ENCODE results near the gene LRRIQ1.
"Not testable (repeated sequence)": the region's sequence is repeated elsewhere in the genome, so short reads cannot be mapped to it uniquely, and the experiment has no call there.

Gene LRRIQ1

GRCh38 chr12:85179680-85180270, 143.6 kb downstream of the LRRIQ1 start:
- Histone ChIP-seq H3K9me3 (ENCODE audit: control insufficient read depth in 2 of 2, low read length in 2 of 2) (no peaks in the 10 kb centered on the region), H3K4me3 (ENCODE audit: low read length in 2 of 2) (no peak overlapping the region), H3K9ac (ENCODE audit: low read depth in 1 of 2, low read length in 2 of 2) (no peak overlapping the region), H3K36me3 (ENCODE audit: control insufficient read depth in 2 of 2, insufficient read depth in 2 of 2, low read length in 2 of 2) (no peaks in the 10 kb centered on the region), H3K27ac (ENCODE audit: low read depth in 2 of 2, low read length in 2 of 2) (no peak overlapping the region), H3K27me3 (ENCODE audit: control insufficient read depth in 2 of 2, insufficient read depth in 2 of 2, low read length in 2 of 2) (no peaks in the 10 kb centered on the region), H3K4me1 (ENCODE audit: control insufficient read depth in 2 of 2, insufficient read depth in 2 of 2, low read length in 2 of 2) (no peaks in the 10 kb centered on the region)

GRCh38 chr12:85182699-85183098, 146.5 kb downstream of the LRRIQ1 start:
- no peak overlapping the region for H3K27ac ChIP-seq (ENCODE audit: low read depth in 2 of 2, low read length in 2 of 2)
- H3K36me3 ChIP-seq (ENCODE audit: control insufficient read depth in 2 of 2, insufficient read depth in 2 of 2, low read length in 2 of 2) = no peaks in the 10 kb centered on the region
- no peaks in the 10 kb centered on the region for H3K27me3 ChIP-seq (ENCODE audit: control insufficient read depth in 2 of 2, insufficient read depth in 2 of 2, low read length in 2 of 2)
- H3K4me3 ChIP-seq (ENCODE audit: low read length in 2 of 2) = no peak overlapping the region
- H3K9me3 ChIP-seq (ENCODE audit: control insufficient read depth in 2 of 2, low read length in 2 of 2) = no peaks in the 10 kb centered on the region
- no peaks in the 10 kb centered on the region for H3K4me1 ChIP-seq (ENCODE audit: control insufficient read depth in 2 of 2, insufficient read depth in 2 of 2, low read length in 2 of 2)
- no peak overlapping the region for H3K9ac ChIP-seq (ENCODE audit: low read depth in 1 of 2, low read length in 2 of 2)

GRCh38 chr12:85183855-85184254, 147.7 kb downstream of the LRRIQ1 start:
- Histone ChIP-seq H3K36me3 (ENCODE audit: control insufficient read depth in 2 of 2, insufficient read depth in 2 of 2, low read length in 2 of 2) (no peaks in the 10 kb centered on the region), H3K4me3 (ENCODE audit: low read length in 2 of 2) (no peak overlapping the region)

GRCh38 chr12:85186236-85186635, 150.1 kb downstream of the LRRIQ1 start:
- Histone ChIP-seq H3K9ac (ENCODE audit: low read depth in 1 of 2, low read length in 2 of 2) (no peak overlapping the region), H3K4me3 (ENCODE audit: low read length in 2 of 2) (no peak overlapping the region), H3K27ac (ENCODE audit: low read depth in 2 of 2, low read length in 2 of 2) (no peak overlapping the region), H3K9me3 (ENCODE audit: control insufficient read depth in 2 of 2, low read length in 2 of 2) (no peaks in the 10 kb centered on the region), H3K36me3 (ENCODE audit: control insufficient read depth in 2 of 2, insufficient read depth in 2 of 2, low read length in 2 of 2) (no peaks in the 10 kb centered on the region), H3K4me1 (ENCODE audit: control insufficient read depth in 2 of 2, insufficient read depth in 2 of 2, low read length in 2 of 2) (no peaks in the 10 kb centered on the region), H3K27me3 (ENCODE audit: control insufficient read depth in 2 of 2, insufficient read depth in 2 of 2, low read length in 2 of 2) (no peaks in the 10 kb centered on the region)

More at GRCh38 chr12:85183855-85184254, 147.7 kb downstream of the LRRIQ1 start:
- Histone ChIP-seq H3K4me1 (ENCODE audit: control insufficient read depth in 2 of 2, insufficient read depth in 2 of 2, low read length in 2 of 2) (no peaks in the 10 kb centered on the region), H3K9ac (ENCODE audit: low read depth in 1 of 2, low read length in 2 of 2) (no peak overlapping the region), H3K27ac (ENCODE audit: low read depth in 2 of 2, low read length in 2 of 2) (no peak overlapping the region), H3K27me3 (ENCODE audit: control insufficient read depth in 2 of 2, insufficient read depth in 2 of 2, low read length in 2 of 2) (no peaks in the 10 kb centered on the region), H3K9me3 (ENCODE audit: control insufficient read depth in 2 of 2, low read length in 2 of 2) (no peaks in the 10 kb centered on the region)

GRCh38 chr12:85188619-85189018, 152.5 kb downstream of the LRRIQ1 start:
- no peak overlapping the region for H3K4me3 ChIP-seq (ENCODE audit: low read length in 2 of 2)
- no peak overlapping the region for H3K9ac ChIP-seq (ENCODE audit: low read depth in 1 of 2, low read length in 2 of 2)
- H3K9me3 ChIP-seq (ENCODE audit: control insufficient read depth in 2 of 2, low read length in 2 of 2) = no peaks in the 10 kb centered on the region
- H3K4me1 ChIP-seq (ENCODE audit: control insufficient read depth in 2 of 2, insufficient read depth in 2 of 2, low read length in 2 of 2) = no peaks in the 10 kb centered on the region
- H3K36me3 ChIP-seq (ENCODE audit: control insufficient read depth in 2 of 2, insufficient read depth in 2 of 2, low read length in 2 of 2) = no peaks in the 10 kb centered on the region
- no peak overlapping the region for H3K27ac ChIP-seq (ENCODE audit: low read depth in 2 of 2, low read length in 2 of 2)
- H3K27me3 ChIP-seq (ENCODE audit: control insufficient read depth in 2 of 2, insufficient read depth in 2 of 2, low read length in 2 of 2) = no peaks in the 10 kb centered on the region

GRCh38 chr12:85190728-85191127, 154.6 kb downstream of the LRRIQ1 start:
- H3K4me1 ChIP-seq (ENCODE audit: control insufficient read depth in 2 of 2, insufficient read depth in 2 of 2, low read length in 2 of 2) = no peaks in the 10 kb centered on the region
- H3K9me3 ChIP-seq (ENCODE audit: control insufficient read depth in 2 of 2, low read length in 2 of 2) = no peaks in the 10 kb centered on the region
- no peak overlapping the region for H3K9ac ChIP-seq (ENCODE audit: low read depth in 1 of 2, low read length in 2 of 2)
- H3K27ac ChIP-seq (ENCODE audit: low read depth in 2 of 2, low read length in 2 of 2) = no peak overlapping the region
- no peaks in the 10 kb centered on the region for H3K27me3 ChIP-seq (ENCODE audit: control insufficient read depth in 2 of 2, insufficient read depth in 2 of 2, low read length in 2 of 2)
- no peaks in the 10 kb centered on the region for H3K36me3 ChIP-seq (ENCODE audit: control insufficient read depth in 2 of 2, insufficient read depth in 2 of 2, low read length in 2 of 2)
- no peak overlapping the region for H3K4me3 ChIP-seq (ENCODE audit: low read length in 2 of 2)

GRCh38 chr12:85203809-85204208, 167.7 kb downstream of the LRRIQ1 start:
- not testable (repeated sequence) for H3K9ac ChIP-seq (ENCODE audit: low read depth in 1 of 2, low read length in 2 of 2); H3K36me3 ChIP-seq (ENCODE audit: control insufficient read depth in 2 of 2, insufficient read depth in 2 of 2, low read length in 2 of 2); H3K4me3 ChIP-seq (ENCODE audit: low read length in 2 of 2); H3K4me1 ChIP-seq (ENCODE audit: control insufficient read depth in 2 of 2, insufficient read depth in 2 of 2, low read length in 2 of 2); H3K27ac ChIP-seq (ENCODE audit: low read depth in 2 of 2, low read length in 2 of 2); H3K9me3 ChIP-seq (ENCODE audit: control insufficient read depth in 2 of 2, low read length in 2 of 2); H3K27me3 ChIP-seq (ENCODE audit: control insufficient read depth in 2 of 2, insufficient read depth in 2 of 2, low read length in 2 of 2)

- no peak overlapping the region for H3K4me3 ChIP-seq (ENCODE audit: low read length in 2 of 2)
- H3K9me3 ChIP-seq (ENCODE audit: control insufficient read depth in 2 of 2, low read length in 2 of 2) = no peaks in the 10 kb centered on the region
- no peaks in the 10 kb centered on the region for H3K27me3 ChIP-seq (ENCODE audit: control insufficient read depth in 2 of 2, insufficient read depth in 2 of 2, low read length in 2 of 2)
- H3K4me1 ChIP-seq (ENCODE audit: control insufficient read depth in 2 of 2, insufficient read depth in 2 of 2, low read length in 2 of 2) = no peaks in the 10 kb centered on the region
- no peaks in the 10 kb centered on the region for H3K36me3 ChIP-seq (ENCODE audit: control insufficient read depth in 2 of 2, insufficient read depth in 2 of 2, low read length in 2 of 2)
- H3K27ac ChIP-seq (ENCODE audit: low read depth in 2 of 2, low read length in 2 of 2) = no peak overlapping the region
- H3K9ac ChIP-seq (ENCODE audit: low read depth in 1 of 2, low read length in 2 of 2) = no peak overlapping the region
Observed at GRCh38 chr12:85206543-85206942, 170.4 kb downstream of the LRRIQ1 start.

- not testable (repeated sequence) for H3K36me3 ChIP-seq (ENCODE audit: control insufficient read depth in 2 of 2, insufficient read depth in 2 of 2, low read length in 2 of 2); H3K4me1 ChIP-seq (ENCODE audit: control insufficient read depth in 2 of 2, insufficient read depth in 2 of 2, low read length in 2 of 2); H3K4me3 ChIP-seq (ENCODE audit: low read length in 2 of 2); H3K27me3 ChIP-seq (ENCODE audit: control insufficient read depth in 2 of 2, insufficient read depth in 2 of 2, low read length in 2 of 2); H3K9ac ChIP-seq (ENCODE audit: low read depth in 1 of 2, low read length in 2 of 2); H3K9me3 ChIP-seq (ENCODE audit: control insufficient read depth in 2 of 2, low read length in 2 of 2); H3K27ac ChIP-seq (ENCODE audit: low read depth in 2 of 2, low read length in 2 of 2)
Observed at GRCh38 chr12:85224339-85224738, 188.2 kb downstream of the LRRIQ1 start.

GRCh38 chr12:85225501-85225900, 189.3 kb downstream of the LRRIQ1 start:
- no peak overlapping the region for H3K27ac ChIP-seq (ENCODE audit: low read depth in 2 of 2, low read length in 2 of 2)
- no peaks in the 10 kb centered on the region for H3K4me1 ChIP-seq (ENCODE audit: control insufficient read depth in 2 of 2, insufficient read depth in 2 of 2, low read length in 2 of 2)
- H3K4me3 ChIP-seq (ENCODE audit: low read length in 2 of 2) = no peak overlapping the region
- H3K9ac ChIP-seq (ENCODE audit: low read depth in 1 of 2, low read length in 2 of 2) = no peak overlapping the region
- H3K27me3 ChIP-seq (ENCODE audit: control insufficient read depth in 2 of 2, insufficient read depth in 2 of 2, low read length in 2 of 2) = no peaks in the 10 kb centered on the region
- no peaks in the 10 kb centered on the region for H3K36me3 ChIP-seq (ENCODE audit: control insufficient read depth in 2 of 2, insufficient read depth in 2 of 2, low read length in 2 of 2)
- no peaks in the 10 kb centered on the region for H3K9me3 ChIP-seq (ENCODE audit: control insufficient read depth in 2 of 2, low read length in 2 of 2)

- no peak overlapping the region for H3K27ac ChIP-seq (ENCODE audit: low read depth in 2 of 2, low read length in 2 of 2)
- no peak overlapping the region for H3K9ac ChIP-seq (ENCODE audit: low read depth in 1 of 2, low read length in 2 of 2)
- no peaks in the 10 kb centered on the region for H3K9me3 ChIP-seq (ENCODE audit: control insufficient read depth in 2 of 2, low read length in 2 of 2)
- H3K27me3 ChIP-seq (ENCODE audit: control insufficient read depth in 2 of 2, insufficient read depth in 2 of 2, low read length in 2 of 2) = no peaks in the 10 kb centered on the region
- H3K4me3 ChIP-seq (ENCODE audit: low read length in 2 of 2) = no peak overlapping the region
- H3K36me3 ChIP-seq (ENCODE audit: control insufficient read depth in 2 of 2, insufficient read depth in 2 of 2, low read length in 2 of 2) = no peaks in the 10 kb centered on the region
- H3K4me1 ChIP-seq (ENCODE audit: control insufficient read depth in 2 of 2, insufficient read depth in 2 of 2, low read length in 2 of 2) = no peaks in the 10 kb centered on the region
Observed at GRCh38 chr12:85237327-85237726, 201.2 kb downstream of the LRRIQ1 start.

All from mucosa of rectum (tissue), 2 donors.